ENCODE measurements around the gene RFESD.

DNA sequence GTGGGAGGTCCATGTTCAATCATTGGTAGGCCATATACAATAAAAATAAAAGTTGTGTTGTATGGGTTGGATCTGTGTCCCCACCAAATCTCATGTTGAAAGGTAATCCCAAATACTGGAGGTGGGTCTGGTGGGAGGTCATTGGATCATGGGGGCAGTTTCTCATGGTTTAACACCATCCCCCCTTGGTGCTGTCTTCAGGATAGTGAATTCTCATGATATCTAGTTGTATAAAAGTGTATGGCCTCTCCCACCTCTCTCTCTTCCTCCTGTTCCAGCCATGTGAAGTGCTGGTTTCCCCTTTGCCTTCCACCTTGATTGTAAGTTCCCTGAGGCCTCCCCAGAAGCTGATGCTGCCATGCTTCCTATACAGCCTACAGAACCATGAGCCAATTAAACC lies 21.1 kb downstream of the RFESD start:
- TF ChIP-seq, protein P1, sequence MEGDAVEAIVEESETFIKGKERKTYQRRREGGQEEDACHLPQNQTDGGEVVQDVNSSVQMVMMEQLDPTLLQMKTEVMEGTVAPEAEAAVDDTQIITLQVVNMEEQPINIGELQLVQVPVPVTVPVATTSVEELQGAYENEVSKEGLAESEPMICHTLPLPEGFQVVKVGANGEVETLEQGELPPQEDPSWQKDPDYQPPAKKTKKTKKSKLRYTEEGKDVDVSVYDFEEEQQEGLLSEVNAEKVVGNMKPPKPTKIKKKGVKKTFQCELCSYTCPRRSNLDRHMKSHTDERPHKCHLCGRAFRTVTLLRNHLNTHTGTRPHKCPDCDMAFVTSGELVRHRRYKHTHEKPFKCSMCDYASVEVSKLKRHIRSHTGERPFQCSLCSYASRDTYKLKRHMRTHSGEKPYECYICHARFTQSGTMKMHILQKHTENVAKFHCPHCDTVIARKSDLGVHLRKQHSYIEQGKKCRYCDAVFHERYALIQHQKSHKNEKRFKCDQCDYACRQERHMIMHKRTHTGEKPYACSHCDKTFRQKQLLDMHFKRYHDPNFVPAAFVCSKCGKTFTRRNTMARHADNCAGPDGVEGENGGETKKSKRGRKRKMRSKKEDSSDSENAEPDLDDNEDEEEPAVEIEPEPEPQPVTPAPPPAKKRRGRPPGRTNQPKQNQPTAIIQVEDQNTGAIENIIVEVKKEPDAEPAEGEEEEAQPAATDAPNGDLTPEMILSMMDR (IDR thresholded peaks at IDR 0.05) = no peak
- no peak for TF ChIP-seq POLR2A (IDR thresholded peaks at IDR 0.05)

All from testis (tissue), 2 donors.